ENCODE measurements around the gene NCOA3. TPM values are rescaled to one million over a fixed set of nuclear protein-coding genes. Genes with fewer than 3 reads are reported as not detected.

Gene NCOA3
- total and polyA plus RNA-seq, 10 of the 15 experiments (the other 5 are each of a cell fraction or from before 2014, with no cell fraction given), result 16.9 to 96.2 (median 73.6) TPM

DNA sequence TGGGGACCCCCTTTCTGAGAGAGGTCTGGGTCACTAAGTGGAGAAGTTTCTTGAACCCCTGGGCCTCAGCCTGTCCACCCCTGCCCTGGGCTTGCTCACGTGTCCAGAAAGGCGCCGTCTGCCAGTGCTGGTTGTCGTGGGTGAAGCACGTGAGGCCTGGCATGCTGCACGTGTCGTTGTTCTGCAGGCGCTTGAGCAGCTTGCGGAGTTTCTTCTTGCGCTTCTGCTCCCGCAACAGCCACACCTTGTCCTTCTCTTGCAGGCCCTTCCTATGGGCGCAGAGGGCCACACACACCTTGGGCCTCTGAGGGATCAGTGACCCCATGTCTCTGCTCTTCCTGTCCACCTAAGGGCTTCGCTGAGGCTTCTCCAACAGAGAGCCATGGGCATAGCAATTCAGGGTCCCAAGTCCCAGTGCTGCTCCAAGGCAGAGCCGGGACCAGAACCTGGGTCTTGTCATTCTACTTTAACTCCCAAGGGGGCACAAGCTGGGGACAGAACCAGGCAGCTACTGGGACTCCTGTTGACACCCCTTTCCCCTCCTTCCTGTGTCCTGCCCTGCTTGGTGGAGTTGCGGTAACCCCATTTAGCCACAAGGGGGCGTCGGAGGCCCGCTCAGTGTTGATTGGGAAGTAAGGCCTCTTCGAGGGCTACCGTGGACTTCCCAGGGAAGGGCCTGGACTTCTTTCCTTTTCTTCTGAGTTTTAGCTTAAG lies 161.8 kb downstream of the NCOA3 start (continued):
- TF ChIP-seq NR2C2 (IDR thresholded peaks at IDR 0.05; ENCODE audit: borderline replicate concordance, control insufficient read depth, insufficient read length, low read depth) (no peak), EED (IDR thresholded peaks at IDR 0.05; ENCODE audit: low read depth) (no peak), TAF1 (IDR thresholded peaks at IDR 0.05; ENCODE audit: borderline replicate concordance, low read depth, low read length) (no peak), POLR2AphosphoS2 (IDR thresholded peaks at IDR 0.05; ENCODE audit: low read depth, low read length) (no peak), ESRRA (IDR thresholded peaks at IDR 0.05; ENCODE audit: low read length) (no peak), POLR2A (IDR thresholded peaks at IDR 0.05; ENCODE audit: low read depth, low read length) (peak; percentile 67), PML (IDR thresholded peaks at IDR 0.05; ENCODE audit: low read length) (no peak), HCFC1 (IDR thresholded peaks at IDR 0.05; ENCODE audit: low read length) (no peak), POU2F2 (IDR thresholded peaks at IDR 0.05; ENCODE audit: borderline replicate concordance, low read depth, low read length) (peak; percentile 63; the same call in 2 of the 3 replicates), CREM (IDR thresholded peaks at IDR 0.05; ENCODE audit: low read depth) (no peak), STAT1 (conservative IDR thresholded peaks at IDR 0.05) (no peak), ASH2L (IDR thresholded peaks at IDR 0.05; ENCODE audit: borderline replicate concordance, low read depth) (no peak), NR2C1 (IDR thresholded peaks at IDR 0.05) (no peak), SIN3A (IDR thresholded peaks at IDR 0.05; ENCODE audit: low read depth, low read length) (no peak), TCF7 (IDR thresholded peaks at IDR 0.05; ENCODE audit: borderline replicate concordance) (no peak), SUZ12 (IDR thresholded peaks at IDR 0.05; ENCODE audit: unreplicated experiment) (no peak), CREB1 (IDR thresholded peaks at IDR 0.05; ENCODE audit: low read depth) (no peak), HDAC6 (IDR thresholded peaks at IDR 0.05; ENCODE audit: unreplicated experiment) (no peak), TARDBP (IDR thresholded peaks at IDR 0.05; ENCODE audit: borderline replicate concordance) (no peak), TCF12 (IDR thresholded peaks at IDR 0.05; ENCODE audit: low read depth, low read length) (no peak), NFIC (IDR thresholded peaks at IDR 0.05; ENCODE audit: low read depth, low read length) (no peak)
- TF ChIP-seq, protein P1, sequence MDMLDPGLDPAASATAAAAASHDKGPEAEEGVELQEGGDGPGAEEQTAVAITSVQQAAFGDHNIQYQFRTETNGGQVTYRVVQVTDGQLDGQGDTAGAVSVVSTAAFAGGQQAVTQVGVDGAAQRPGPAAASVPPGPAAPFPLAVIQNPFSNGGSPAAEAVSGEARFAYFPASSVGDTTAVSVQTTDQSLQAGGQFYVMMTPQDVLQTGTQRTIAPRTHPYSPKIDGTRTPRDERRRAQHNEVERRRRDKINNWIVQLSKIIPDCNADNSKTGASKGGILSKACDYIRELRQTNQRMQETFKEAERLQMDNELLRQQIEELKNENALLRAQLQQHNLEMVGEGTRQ (IDR thresholded peaks at IDR 0.05; ENCODE audit: borderline replicate concordance, low read depth, low read length), result no peak
- TF ChIP-seq, protein P2, sequence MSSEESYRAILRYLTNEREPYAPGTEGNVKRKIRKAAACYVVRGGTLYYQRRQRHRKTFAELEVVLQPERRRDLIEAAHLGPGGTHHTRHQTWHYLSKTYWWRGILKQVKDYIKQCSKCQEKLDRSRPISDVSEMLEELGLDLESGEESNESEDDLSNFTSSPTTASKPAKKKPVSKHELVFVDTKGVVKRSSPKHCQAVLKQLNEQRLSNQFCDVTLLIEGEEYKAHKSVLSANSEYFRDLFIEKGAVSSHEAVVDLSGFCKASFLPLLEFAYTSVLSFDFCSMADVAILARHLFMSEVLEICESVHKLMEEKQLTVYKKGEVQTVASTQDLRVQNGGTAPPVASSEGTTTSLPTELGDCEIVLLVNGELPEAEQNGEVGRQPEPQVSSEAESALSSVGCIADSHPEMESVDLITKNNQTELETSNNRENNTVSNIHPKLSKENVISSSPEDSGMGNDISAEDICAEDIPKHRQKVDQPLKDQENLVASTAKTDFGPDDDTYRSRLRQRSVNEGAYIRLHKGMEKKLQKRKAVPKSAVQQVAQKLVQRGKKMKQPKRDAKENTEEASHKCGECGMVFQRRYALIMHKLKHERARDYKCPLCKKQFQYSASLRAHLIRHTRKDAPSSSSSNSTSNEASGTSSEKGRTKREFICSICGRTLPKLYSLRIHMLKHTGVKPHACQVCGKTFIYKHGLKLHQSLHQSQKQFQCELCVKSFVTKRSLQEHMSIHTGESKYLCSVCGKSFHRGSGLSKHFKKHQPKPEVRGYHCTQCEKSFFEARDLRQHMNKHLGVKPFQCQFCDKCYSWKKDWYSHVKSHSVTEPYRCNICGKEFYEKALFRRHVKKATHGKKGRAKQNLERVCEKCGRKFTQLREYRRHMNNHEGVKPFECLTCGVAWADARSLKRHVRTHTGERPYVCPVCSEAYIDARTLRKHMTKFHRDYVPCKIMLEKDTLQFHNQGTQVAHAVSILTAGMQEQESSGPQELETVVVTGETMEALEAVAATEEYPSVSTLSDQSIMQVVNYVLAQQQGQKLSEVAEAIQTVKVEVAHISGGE (CRISPR knock-in tag; IDR thresholded peaks at IDR 0.05), result no peak
- TF ChIP-seq, protein P3, sequence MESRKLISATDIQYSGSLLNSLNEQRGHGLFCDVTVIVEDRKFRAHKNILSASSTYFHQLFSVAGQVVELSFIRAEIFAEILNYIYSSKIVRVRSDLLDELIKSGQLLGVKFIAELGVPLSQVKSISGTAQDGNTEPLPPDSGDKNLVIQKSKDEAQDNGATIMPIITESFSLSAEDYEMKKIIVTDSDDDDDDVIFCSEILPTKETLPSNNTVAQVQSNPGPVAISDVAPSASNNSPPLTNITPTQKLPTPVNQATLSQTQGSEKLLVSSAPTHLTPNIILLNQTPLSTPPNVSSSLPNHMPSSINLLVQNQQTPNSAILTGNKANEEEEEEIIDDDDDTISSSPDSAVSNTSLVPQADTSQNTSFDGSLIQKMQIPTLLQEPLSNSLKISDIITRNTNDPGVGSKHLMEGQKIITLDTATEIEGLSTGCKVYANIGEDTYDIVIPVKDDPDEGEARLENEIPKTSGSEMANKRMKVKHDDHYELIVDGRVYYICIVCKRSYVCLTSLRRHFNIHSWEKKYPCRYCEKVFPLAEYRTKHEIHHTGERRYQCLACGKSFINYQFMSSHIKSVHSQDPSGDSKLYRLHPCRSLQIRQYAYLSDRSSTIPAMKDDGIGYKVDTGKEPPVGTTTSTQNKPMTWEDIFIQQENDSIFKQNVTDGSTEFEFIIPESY (IDR thresholded peaks at IDR 0.05), result no peak
- TF ChIP-seq, protein P4, sequence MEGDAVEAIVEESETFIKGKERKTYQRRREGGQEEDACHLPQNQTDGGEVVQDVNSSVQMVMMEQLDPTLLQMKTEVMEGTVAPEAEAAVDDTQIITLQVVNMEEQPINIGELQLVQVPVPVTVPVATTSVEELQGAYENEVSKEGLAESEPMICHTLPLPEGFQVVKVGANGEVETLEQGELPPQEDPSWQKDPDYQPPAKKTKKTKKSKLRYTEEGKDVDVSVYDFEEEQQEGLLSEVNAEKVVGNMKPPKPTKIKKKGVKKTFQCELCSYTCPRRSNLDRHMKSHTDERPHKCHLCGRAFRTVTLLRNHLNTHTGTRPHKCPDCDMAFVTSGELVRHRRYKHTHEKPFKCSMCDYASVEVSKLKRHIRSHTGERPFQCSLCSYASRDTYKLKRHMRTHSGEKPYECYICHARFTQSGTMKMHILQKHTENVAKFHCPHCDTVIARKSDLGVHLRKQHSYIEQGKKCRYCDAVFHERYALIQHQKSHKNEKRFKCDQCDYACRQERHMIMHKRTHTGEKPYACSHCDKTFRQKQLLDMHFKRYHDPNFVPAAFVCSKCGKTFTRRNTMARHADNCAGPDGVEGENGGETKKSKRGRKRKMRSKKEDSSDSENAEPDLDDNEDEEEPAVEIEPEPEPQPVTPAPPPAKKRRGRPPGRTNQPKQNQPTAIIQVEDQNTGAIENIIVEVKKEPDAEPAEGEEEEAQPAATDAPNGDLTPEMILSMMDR (IDR thresholded peaks at IDR 0.05 in 2 of 3, conservative IDR thresholded peaks at IDR 0.05 in 1 of 3; ENCODE audit: control insufficient read depth in 2 of 3, extremely low read depth in 1 of 3, insufficient read depth in 1 of 3, low read depth in 3 of 3, low read length in 3 of 3), result peak; percentile 94 to 97 (median 97)

Measured in GM12878 (cell line).